HEK293 (cell line): ENCODE results near the gene AHRR.

Experiments used
- PRDM4 ChIP-seq: fragments of 450-650 bp; formaldehyde crosslinking; IDR thresholded peaks from 2 replicates; pipeline ENCODE4 v1.5.1; 2017; ENCODE audit warnings: missing biosample characterization, missing genetic modification characterization
- YY1 ChIP-seq: fragments of 450-650 bp; formaldehyde crosslinking; IDR thresholded peaks from 2 replicates; pipeline ENCODE4 v1.5.1; 2018; ENCODE audit warnings: missing biosample characterization, missing genetic modification characterization

GRCh38 chr5:352639-353611 is 31.4 kb downstream of the AHRR start:
- TF ChIP-seq PRDM4 (tag by site-specific recombination) (no peak), YY1 (tag by site-specific recombination) (no peak)
